HepG2 (cell line): ENCODE data around the gene ABHD15. TPM values are rescaled to one million over a fixed set of nuclear protein-coding genes. Genes with fewer than 3 reads are reported as not detected.
A peak's percentile ranks its signal among the peaks of the same experiment; 100 is the strongest.

Experiments used
- ARID2 ChIP-seq: sonication (generic); formaldehyde crosslinking; IDR thresholded peaks from 2 replicates; pipeline ENCODE4 v1.8.1; 2022; ENCODE audit warnings: mild to moderate bottlenecking, missing genetic modification reagents, borderline replicate concordance
- FOXP4 ChIP-seq: sonication (generic); formaldehyde crosslinking; IDR thresholded peaks from 2 replicates; pipeline ENCODE4 v1.4.0; 2020; ENCODE audit warnings: missing genetic modification reagents
- NFRKB ChIP-seq: fragments of 450-650 bp; IDR thresholded peaks from 2 replicates; pipeline ENCODE4 v1.6.1; 2017
- RERE ChIP-seq: IDR thresholded peaks from 2 replicates; pipeline ENCODE4 v1.6.1; 2016; ENCODE audit warnings: low read depth, missing genetic modification reagents, missing compliant biosample characterization
- SMAD3 ChIP-seq: sonication (generic); formaldehyde crosslinking; IDR thresholded peaks from 2 replicates; pipeline ENCODE4 v1.4.0; 2020; ENCODE audit warnings: missing genetic modification reagents
- U2AF1 ChIP-seq: fragments of 200-400 bp; formaldehyde crosslinking; optimal IDR thresholded peaks from 2 replicates; pipeline ENCODE3; 2017; ENCODE audit warnings: mild to moderate bottlenecking, low read depth, low read length
- ZNF101 ChIP-seq: sonication (generic); formaldehyde crosslinking; IDR thresholded peaks from 2 replicates; pipeline ENCODE4 v1.4.0; 2020; ENCODE audit warnings: mild to moderate bottlenecking, low read depth, missing genetic modification reagents, borderline replicate concordance
- ZNF138 ChIP-seq: sonication (generic); formaldehyde crosslinking; IDR thresholded peaks from 2 replicates; pipeline ENCODE4 v1.5.0; 2020; ENCODE audit warnings: mild to moderate bottlenecking, low read depth, missing genetic modification reagents
- ZNF230 ChIP-seq: sonication (generic); formaldehyde crosslinking; IDR thresholded peaks from 2 replicates; pipeline ENCODE4 v1.4.0; 2020; ENCODE audit warnings: mild to moderate bottlenecking, missing genetic modification reagents
- ZNF3 ChIP-seq: IDR thresholded peaks from 2 replicates; pipeline ENCODE4 v1.7.0; 2017; ENCODE audit warnings: inconsistent platforms
- ZNF34 ChIP-seq: sonication (generic); formaldehyde crosslinking; IDR thresholded peaks from 2 replicates; pipeline ENCODE4 v1.4.0; 2020; ENCODE audit warnings: mild to moderate bottlenecking, missing genetic modification reagents, borderline replicate concordance
- ZNF441 ChIP-seq: sonication (generic); formaldehyde crosslinking; IDR thresholded peaks from 2 replicates; pipeline ENCODE4 v1.7.0; 2021; ENCODE audit warnings: missing genetic modification reagents, borderline replicate concordance
- ZNF468 ChIP-seq: sonication (generic); formaldehyde crosslinking; IDR thresholded peaks from 2 replicates; pipeline ENCODE4 v1.8.0; 2022; ENCODE audit warnings: mild to moderate bottlenecking, moderate library complexity, missing genetic modification reagents
- ZNF563 ChIP-seq: sonication (generic); formaldehyde crosslinking; IDR thresholded peaks from 2 replicates; pipeline ENCODE4 v1.8.0; 2022; ENCODE audit warnings: mild to moderate bottlenecking, moderate library complexity, missing genetic modification reagents
- ZNF646 ChIP-seq: sonication (generic); formaldehyde crosslinking; IDR thresholded peaks from 2 replicates; pipeline ENCODE4 v1.9.0; 2021; ENCODE audit warnings: mild to moderate bottlenecking, missing genetic modification reagents
- polyA plus RNA-seq, 8 experiments: library from polyadenylated mRNA; depleted of rRNA in 3 of 8; stranded (reverse) in 7 of 8; unstranded in 1 of 8; fragments of >200 nt; fragmentation: Illumina TruSeq in 4 of 8; extraction: Trizol in 4 of 8; gene quantifications; 2 replicates each; pipeline versions ENCODE4 v1.2.1 to v1.2.3, GENCODE V29; 2011 to 2016; ENCODE audit warnings: low read depth in 4 of 8, missing spikeins in 1 of 8, mixed read lengths in 1 of 8; ENCODE audit not compliant: insufficient read depth in 1 of 8
- total RNA-seq, 5 experiments: library from RNA; depleted of rRNA; stranded (reverse); fragments of >200 nt; fragmentation: Illumina TruSeq; extraction: Trizol; gene quantifications; 2 replicates each; pipeline ENCODE4 v1.2.3, GENCODE V29; 2016; ENCODE audit warnings: low read depth in 1 of 5

The ABHD15 gene
- total and polyA plus RNA-seq, 2 of the 13 experiments (the other 11 are each of a cell fraction or from before 2014, with no cell fraction given), result 2.4 to 7.7 TPM

- TF ChIP-seq RERE (CRISPR knock-in tag), result no peak; the same call in 1 of the 2 replicates
- TF ChIP-seq ZNF3 (CRISPR knock-in tag), result no peak; the same call in 1 of the 2 replicates
- TF ChIP-seq ZNF138 (CRISPR knock-in tag), result no peak
- TF ChIP-seq ZNF34 (CRISPR knock-in tag), result no peak
- no peak for TF ChIP-seq ARID2 (CRISPR knock-in tag)
- TF ChIP-seq U2AF1, result no peak
- 0 out of 2 replicates have a peak, but pooled peaks have one; percentile 7 for TF ChIP-seq ZNF563 (CRISPR knock-in tag)
- no peak for TF ChIP-seq NFRKB
- 0 out of 2 replicates have a peak, but pooled peaks have one; percentile 39 for TF ChIP-seq ZNF646
- no peak for TF ChIP-seq SMAD3 (CRISPR knock-in tag)
- no peak for TF ChIP-seq ZNF468 (CRISPR knock-in tag)
- TF ChIP-seq ZNF101, result no peak
- TF ChIP-seq ZNF230 (CRISPR knock-in tag), result no peak
- 0 out of 2 replicates have a peak, but pooled peaks have one; percentile 27 for TF ChIP-seq FOXP4 (CRISPR knock-in tag)
- 0 out of 2 replicates have a peak, but pooled peaks have one; percentile 46 for TF ChIP-seq ZNF441
These were observed 23.7 kb upstream of the ABHD15 start (continued) for GRCh38 chr17:29590411-29591145.
